PFSK-1 (cell line): Measurements from ENCODE around the gene IRX2. TPM values are rescaled to one million over a fixed set of nuclear protein-coding genes. Genes with fewer than 3 reads are reported as not detected.
A peak's percentile ranks its signal among the peaks of the same experiment; 100 is the strongest.

Experiments used
- FOXP2 ChIP-seq: optimal IDR thresholded peaks from 2 replicates; pipeline ENCODE3; 2011; ENCODE audit warnings: borderline replicate concordance, control low read depth, inconsistent platforms; ENCODE audit not compliant: insufficient read depth; ENCODE audit errors: extremely low read length, extremely low read depth
- POLR2AphosphoS5 ChIP-seq: IDR thresholded peaks from 2 replicates; pipeline ENCODE4 v1.6.1; 2012; ENCODE audit warnings: low read depth, mild to moderate bottlenecking, control low read depth, low read length, moderate library complexity
- REST ChIP-seq, 2 experiments: IDR thresholded peaks; 2 replicates each; pipeline versions ENCODE4 v1.6.1 to v1.8.0; 2011 to 2012; ENCODE audit warnings: low read depth in 2 of 2, low read length in 2 of 2, control low read depth in 1 of 2, inconsistent platforms in 1 of 2, mild to moderate bottlenecking in 1 of 2, moderate library complexity in 1 of 2; ENCODE audit not compliant: insufficient read depth in 1 of 2
- SIN3A ChIP-seq: IDR thresholded peaks from 2 replicates; pipeline ENCODE4 v1.6.1; 2012; ENCODE audit warnings: mild to moderate bottlenecking, low read length, moderate library complexity, borderline replicate concordance; ENCODE audit not compliant: insufficient read depth
- TAF1 ChIP-seq: IDR thresholded peaks from 2 replicates; pipeline ENCODE4 v1.6.1; 2012; ENCODE audit warnings: low read length, control low read depth, borderline replicate concordance; ENCODE audit not compliant: insufficient read depth
- polyA plus RNA-seq: library from polyadenylated mRNA; unstranded; fragments of >200 nt; gene quantifications from one replicate; pipeline ENCODE4 v1.2.1, GENCODE V29; 2012; ENCODE audit warnings: low read depth, missing spikeins; ENCODE audit not compliant: insufficient read length

The IRX2 gene
- 104 TPM for polyA plus RNA-seq

DNA sequence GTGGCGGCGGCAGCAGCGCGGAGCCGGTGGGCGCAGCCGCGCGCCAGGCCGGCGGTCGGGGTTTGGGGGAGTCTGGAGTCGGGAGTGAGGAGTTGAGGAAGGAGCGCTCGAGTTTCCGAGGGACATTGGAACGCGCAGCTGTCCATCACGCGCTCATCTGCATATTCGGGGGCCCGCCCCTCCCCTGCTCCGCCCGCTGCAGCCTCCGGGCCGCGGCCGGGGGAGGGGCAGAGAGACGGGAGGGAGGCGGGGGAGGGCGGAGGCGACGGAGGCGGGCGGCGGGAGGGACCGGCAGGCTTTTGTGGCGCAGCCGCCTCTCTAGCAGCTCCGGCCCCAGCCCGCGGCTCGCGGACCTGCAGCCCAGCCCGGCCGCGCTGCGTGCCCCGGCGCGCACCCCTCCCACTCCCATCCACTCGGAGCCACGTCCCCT, at the start of gene IRX2:
Gene IRX2 (minus strand): TSS at position 86 of the 430 bp plus-strand sequence. CDS start 264 bp downstream, outside the sequence.
- TF ChIP-seq SIN3A, result no peak
- no peak for TF ChIP-seq FOXP2
- TF ChIP-seq REST (IDR thresholded peaks at IDR 0.05; ENCODE audit: insufficient read depth in 1 of 2, low read depth in 2 of 2, low read length in 2 of 2), result no peak
- TF ChIP-seq POLR2AphosphoS5, result peak; percentile 52; the same call in 1 of the 2 replicates
- peak; percentile 77; the same call in 1 of the 2 replicates for TF ChIP-seq TAF1

DNA sequence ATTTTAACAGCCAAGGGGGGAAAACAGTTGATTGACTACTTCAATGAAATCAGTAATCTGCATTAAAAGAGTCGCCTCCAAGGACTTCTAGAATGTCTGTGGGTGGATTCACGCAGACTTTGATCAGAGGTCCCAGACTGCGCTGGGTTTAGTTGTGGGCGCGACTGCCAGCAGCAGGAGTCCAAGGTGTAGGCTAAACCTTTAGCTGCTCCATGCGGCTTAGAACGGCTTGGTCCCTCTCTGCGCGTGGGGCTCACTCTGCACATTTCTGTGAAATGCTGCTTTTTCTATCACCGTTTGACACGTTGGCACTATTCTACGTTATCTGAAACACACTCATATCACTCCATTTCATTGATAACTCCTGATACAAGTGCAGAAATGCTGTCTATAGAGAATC, 48.6 kb upstream of the IRX2 start:
- no peak for TF ChIP-seq REST (IDR thresholded peaks at IDR 0.05; ENCODE audit: insufficient read depth in 1 of 2, low read depth in 2 of 2, low read length in 2 of 2)
- no peak for TF ChIP-seq POLR2AphosphoS5
- TF ChIP-seq SIN3A, result no peak
- TF ChIP-seq FOXP2, result no peak
- no peak for TF ChIP-seq TAF1

GRCh38 chr5:2797981-2798380, 46.5 kb upstream of the IRX2 start:
- no peak for TF ChIP-seq FOXP2

- TF ChIP-seq FOXP2 (no peak), TAF1 (no peak), POLR2AphosphoS5 (no peak), SIN3A (no peak), REST (IDR thresholded peaks at IDR 0.05; ENCODE audit: insufficient read depth in 1 of 2, low read depth in 2 of 2, low read length in 2 of 2) (no peak)
Observed at GRCh38 chr5:2797160-2797559, 45.7 kb upstream of the IRX2 start.

DNA sequence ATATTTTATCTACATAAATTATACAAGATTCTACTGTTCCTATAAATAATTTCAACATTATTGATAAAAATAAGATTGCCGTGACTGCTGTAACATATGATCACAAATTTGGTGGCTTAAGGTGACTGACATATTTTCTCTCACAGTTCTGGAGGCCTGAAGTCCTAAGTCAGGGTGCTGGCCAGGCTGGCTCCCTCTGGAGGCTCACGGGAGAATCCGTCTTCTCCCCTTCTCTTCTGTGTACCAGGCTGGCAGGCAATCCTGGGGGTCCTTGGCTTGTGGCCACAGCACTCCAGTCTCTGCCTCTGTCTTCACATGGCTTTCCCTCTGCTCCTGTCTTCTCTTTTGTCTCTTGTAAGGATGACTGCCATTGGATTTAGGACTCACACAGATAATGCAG, 31.7 kb upstream of the IRX2 start:
- TF ChIP-seq SIN3A (no peak), POLR2AphosphoS5 (no peak), TAF1 (no peak), REST (IDR thresholded peaks at IDR 0.05; ENCODE audit: insufficient read depth in 1 of 2, low read depth in 2 of 2, low read length in 2 of 2) (no peak), FOXP2 (no peak)
